ENCODE measurements around the gene RABL6.

RABL6 gene

GRCh38 chr9:136848393-136849037, 40.8 kb downstream of the RABL6 start:
- FAIRE-seq = no peak
- peak; percentile 66 for DNase-seq (ENCODE audit: insufficient read length, low spot score)
- no peak for TF ChIP-seq CTCF (IDR thresholded peaks at IDR 0.05; ENCODE audit: insufficient read depth, missing control alignments)

GRCh38 chr9:136849038-136849959, 41.6 kb downstream of the RABL6 start, which contains the start of gene PHPT1:
Gene PHPT1 (plus strand): TSS chr9:136849409. CDS start chr9:136849431, 22 bp downstream.
- no peak for TF ChIP-seq CTCF (IDR thresholded peaks at IDR 0.05; ENCODE audit: insufficient read depth, missing control alignments)

DNA sequence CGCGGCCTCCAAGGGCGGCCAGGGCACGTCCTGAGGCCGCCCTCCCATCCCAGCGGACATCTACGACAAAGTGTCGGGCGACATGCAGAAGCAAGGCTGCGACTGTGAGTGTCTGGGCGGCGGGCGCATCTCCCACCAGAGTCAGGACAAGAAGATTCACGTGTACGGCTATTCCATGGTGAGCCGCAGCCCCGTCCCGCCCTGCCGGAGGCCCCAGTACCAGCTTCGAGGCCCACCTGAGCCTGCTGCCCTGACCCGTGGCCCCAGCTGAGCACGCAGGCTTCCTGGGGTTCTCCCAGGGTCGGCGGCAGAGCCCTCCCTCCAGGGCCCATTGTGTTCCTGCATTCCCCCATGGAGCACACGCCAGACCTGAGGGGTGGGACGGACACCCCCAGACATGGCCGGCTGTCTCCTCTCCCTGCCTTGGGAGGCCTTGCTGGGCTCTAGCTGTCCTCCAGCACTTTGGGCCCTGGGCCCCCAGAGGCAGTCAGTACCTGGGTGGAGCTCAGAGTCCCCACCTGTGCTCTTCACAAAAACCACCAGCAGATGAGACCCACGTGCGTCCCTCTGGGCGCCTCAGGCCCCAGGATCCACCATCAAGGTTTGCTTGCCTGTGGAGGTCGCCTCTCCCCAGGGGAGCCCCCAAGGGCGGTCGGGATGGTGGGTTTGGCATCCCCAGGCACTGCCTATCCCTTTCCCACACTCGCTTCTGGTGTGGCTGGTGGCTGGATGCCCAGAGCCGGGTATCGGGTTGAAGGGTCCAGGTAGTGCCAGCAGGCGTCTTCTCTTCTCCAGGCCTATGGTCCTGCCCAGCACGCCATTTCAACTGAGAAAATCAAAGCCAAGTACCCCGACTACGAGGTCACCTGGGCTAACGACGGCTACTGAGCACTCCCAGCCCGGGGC, 42.5 kb downstream of the RABL6 start:
- no peak for FAIRE-seq
- TF ChIP-seq CTCF (IDR thresholded peaks at IDR 0.05; ENCODE audit: insufficient read depth, missing control alignments) = no peak
- no peak for DNase-seq (ENCODE audit: insufficient read length, low spot score)

More at GRCh38 chr9:136849038-136849959, 41.6 kb downstream of the RABL6 start, which contains the start of gene PHPT1:
- peak; percentile 16 for FAIRE-seq
- peak; percentile 98 for DNase-seq (ENCODE audit: insufficient read length, low spot score)

GRCh38 chr9:136850866-136851775, 43.4 kb downstream of the RABL6 start:
- no peak for TF ChIP-seq CTCF (IDR thresholded peaks at IDR 0.05; ENCODE audit: insufficient read depth, missing control alignments)
- FAIRE-seq (no peak), DNase-seq (ENCODE audit: insufficient read length, low spot score) (no peak)

- FAIRE-seq = no peak
- no peak for TF ChIP-seq CTCF (IDR thresholded peaks at IDR 0.05; ENCODE audit: insufficient read depth, missing control alignments)
These were observed 44.4 kb downstream of the RABL6 start, which contains the start of gene MAMDC4 for GRCh38 chr9:136851941-136852663. Gene MAMDC4 (plus strand): TSS chr9:136852346. CDS start chr9:136852417, 71 bp downstream.

More at GRCh38 chr9:136851941-136852663, 44.4 kb downstream of the RABL6 start, which contains the start of gene MAMDC4:
- no peak for DNase-seq (ENCODE audit: insufficient read length, low spot score)

Measured in D721Med (cell line).